Measurements from ENCODE around the gene RREB1. TPM values are rescaled to one million over a fixed set of nuclear protein-coding genes. Genes with fewer than 3 reads are reported as not detected.

RREB1 gene
- polyA plus RNA-seq, 1 donor (not counting 4 experiments of a cell fraction or from before 2014, with no cell fraction given): 6.1 TPM

DNA sequence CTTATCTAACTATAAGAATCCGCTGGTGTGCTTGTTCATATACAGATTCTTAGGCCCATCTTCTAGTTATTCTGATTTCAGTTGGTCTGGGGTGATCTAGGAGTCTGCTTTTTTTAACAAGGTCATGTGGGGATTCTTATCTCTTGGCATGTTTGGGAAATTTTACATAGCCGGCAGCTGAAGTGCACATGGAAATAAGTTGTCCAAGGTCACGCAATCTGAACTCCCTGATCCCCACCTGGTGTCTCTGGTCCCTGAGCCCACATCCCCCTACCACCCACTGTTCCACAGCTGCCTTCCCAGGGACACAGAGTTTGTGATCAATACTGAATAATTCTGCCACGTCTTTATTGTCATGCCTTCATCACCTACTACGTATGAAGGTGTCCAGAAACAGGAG is 114.4 kb downstream of the RREB1 start:
- DNase-seq (ENCODE audit: low read depth, low spot score): no peak
- peaks cover 27 to 34% of the 10 kb centered on the region in 2 experiments for H3K36me3 ChIP-seq (ENCODE audit: control insufficient read depth in 2 of 2, extremely low read depth in 1 of 2, insufficient read depth in 2 of 2, low read length in 2 of 2)
- no peak for FAIRE-seq

DNA sequence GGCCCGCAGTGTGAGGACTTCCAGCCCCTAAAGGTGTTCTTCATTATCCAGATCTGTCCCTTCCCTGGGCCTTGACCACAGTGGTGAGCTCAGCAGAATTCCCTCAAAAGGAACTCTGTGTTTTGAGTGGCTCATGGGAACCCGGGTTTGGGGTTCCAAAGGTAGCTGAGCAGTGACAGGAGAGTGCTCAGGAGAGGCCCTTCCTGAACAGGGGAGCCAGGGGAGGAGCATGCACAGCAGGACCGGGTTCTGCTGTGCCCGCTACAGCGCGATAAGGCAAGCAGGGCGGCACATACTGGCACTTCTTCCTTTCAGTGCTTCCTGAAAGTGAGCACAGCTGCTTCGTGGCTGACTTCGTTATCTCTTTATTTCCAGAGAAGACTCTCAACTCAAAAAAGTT is 117.0 kb downstream of the RREB1 start:
- H3K79me2 ChIP-seq (ENCODE audit: control insufficient read depth, insufficient read depth, low read length): peaks cover 2% of the 10 kb centered on the region
- H3K9ac ChIP-seq (ENCODE audit: control insufficient read depth, extremely low read depth, insufficient read depth, low read length): no peak overlapping the region
- dilution Hi-C loops (cut with MboI; ENCODE audit: extremely low pct_ligation_motif_present, low sequenced_read_pairs): no loop called here
- H3K27ac ChIP-seq (ENCODE audit: control insufficient read depth, insufficient read depth, low read length): no peak overlapping the region
- TF ChIP-seq, protein P1, sequence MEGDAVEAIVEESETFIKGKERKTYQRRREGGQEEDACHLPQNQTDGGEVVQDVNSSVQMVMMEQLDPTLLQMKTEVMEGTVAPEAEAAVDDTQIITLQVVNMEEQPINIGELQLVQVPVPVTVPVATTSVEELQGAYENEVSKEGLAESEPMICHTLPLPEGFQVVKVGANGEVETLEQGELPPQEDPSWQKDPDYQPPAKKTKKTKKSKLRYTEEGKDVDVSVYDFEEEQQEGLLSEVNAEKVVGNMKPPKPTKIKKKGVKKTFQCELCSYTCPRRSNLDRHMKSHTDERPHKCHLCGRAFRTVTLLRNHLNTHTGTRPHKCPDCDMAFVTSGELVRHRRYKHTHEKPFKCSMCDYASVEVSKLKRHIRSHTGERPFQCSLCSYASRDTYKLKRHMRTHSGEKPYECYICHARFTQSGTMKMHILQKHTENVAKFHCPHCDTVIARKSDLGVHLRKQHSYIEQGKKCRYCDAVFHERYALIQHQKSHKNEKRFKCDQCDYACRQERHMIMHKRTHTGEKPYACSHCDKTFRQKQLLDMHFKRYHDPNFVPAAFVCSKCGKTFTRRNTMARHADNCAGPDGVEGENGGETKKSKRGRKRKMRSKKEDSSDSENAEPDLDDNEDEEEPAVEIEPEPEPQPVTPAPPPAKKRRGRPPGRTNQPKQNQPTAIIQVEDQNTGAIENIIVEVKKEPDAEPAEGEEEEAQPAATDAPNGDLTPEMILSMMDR (optimal IDR thresholded peaks at IDR 0.05 in 1 of 3, IDR thresholded peaks at IDR 0.05 in 1 of 3, conservative IDR thresholded peaks at IDR 0.05 in 1 of 3; ENCODE audit: extremely low read depth in 1 of 3, insufficient read depth in 2 of 3, low read length in 3 of 3): no peak
- no peak for TF ChIP-seq EZH2 (IDR thresholded peaks at IDR 0.05; ENCODE audit: low read length)
- H4K20me1 ChIP-seq (ENCODE audit: control insufficient read depth, extremely low read depth, insufficient read depth, low read length): peaks cover 2% of the 10 kb centered on the region
- H3K9me1 ChIP-seq (ENCODE audit: control insufficient read depth, extremely low read depth, insufficient read depth, low read length): no peaks in the 10 kb centered on the region
- FAIRE-seq (no peak), DNase-seq (ENCODE audit: low read depth, low spot score) (no peak)
- H3K27me3 ChIP-seq (ENCODE audit: control insufficient read depth, extremely low read depth, insufficient read depth, low read length): no peaks in the 10 kb centered on the region
- peaks cover 28 to 41% of the 10 kb centered on the region in 2 experiments for H3K36me3 ChIP-seq (ENCODE audit: control insufficient read depth in 2 of 2, extremely low read depth in 1 of 2, insufficient read depth in 2 of 2, low read length in 2 of 2)
- no peaks in the 10 kb centered on the region for H3K4me1 ChIP-seq (ENCODE audit: control insufficient read depth, extremely low read depth, insufficient read depth, low read length)
- H3K4me3 ChIP-seq (ENCODE audit: control insufficient read depth in 2 of 3, extremely low read depth in 1 of 3, insufficient read depth in 2 of 3, low read depth in 1 of 3, low read length in 3 of 3): no peak overlapping the region
- H3K9me3 ChIP-seq (ENCODE audit: control insufficient read depth, low read depth, low read length): no peaks in the 10 kb centered on the region
- no peak overlapping the region for H3K4me2 ChIP-seq (ENCODE audit: control insufficient read depth, extremely low read depth, insufficient read depth, low read depth, low read length)
- no peak overlapping the region for H2AFZ ChIP-seq (ENCODE audit: control insufficient read depth, low read length)

More for the DNA sequence above, 114.4 kb downstream of the RREB1 start:
- Histone ChIP-seq H3K4me3 (ENCODE audit: control insufficient read depth in 2 of 3, extremely low read depth in 1 of 3, insufficient read depth in 2 of 3, low read depth in 1 of 3, low read length in 3 of 3) (no peak overlapping the region), H3K9me3 (ENCODE audit: control insufficient read depth, low read depth, low read length) (no peaks in the 10 kb centered on the region), H4K20me1 (ENCODE audit: control insufficient read depth, extremely low read depth, insufficient read depth, low read length) (no peaks in the 10 kb centered on the region), H2AFZ (ENCODE audit: control insufficient read depth, low read length) (no peak overlapping the region), H3K27ac (ENCODE audit: control insufficient read depth, insufficient read depth, low read length) (no peak overlapping the region), H3K9me1 (ENCODE audit: control insufficient read depth, extremely low read depth, insufficient read depth, low read length) (no peaks in the 10 kb centered on the region), H3K4me2 (ENCODE audit: control insufficient read depth, extremely low read depth, insufficient read depth, low read depth, low read length) (no peak overlapping the region), H3K79me2 (ENCODE audit: control insufficient read depth, insufficient read depth, low read length) (peaks cover 4% of the 10 kb centered on the region), H3K9ac (ENCODE audit: control insufficient read depth, extremely low read depth, insufficient read depth, low read length) (no peak overlapping the region), H3K4me1 (ENCODE audit: control insufficient read depth, extremely low read depth, insufficient read depth, low read length) (peaks cover 14% of the 10 kb centered on the region), H3K27me3 (ENCODE audit: control insufficient read depth, extremely low read depth, insufficient read depth, low read length) (no peaks in the 10 kb centered on the region)
- TF ChIP-seq, protein P1 (optimal IDR thresholded peaks at IDR 0.05 in 1 of 3, IDR thresholded peaks at IDR 0.05 in 1 of 3, conservative IDR thresholded peaks at IDR 0.05 in 1 of 3; ENCODE audit: extremely low read depth in 1 of 3, insufficient read depth in 2 of 3, low read length in 3 of 3): no peak
- TF ChIP-seq EZH2 (IDR thresholded peaks at IDR 0.05; ENCODE audit: low read length): no peak
- dilution Hi-C loops (cut with MboI; ENCODE audit: extremely low pct_ligation_motif_present, low sequenced_read_pairs): no loop called here

Data from keratinocyte (primary cell).